GM21390 (cell line): ENCODE results near the gene SLC51A.

Experiments
- ATAC-seq: cut with Tn5 transposase; IDR thresholded peaks from one replicate; pipeline ENCODE4 v1.9.1; 2021; ENCODE audit not compliant: unreplicated experiment

SLC51A gene

GRCh38 chr3:196215493-196216020 lies 777 bp upstream of the SLC51A start:
- no peak for ATAC-seq

GRCh38 chr3:196216681-196217211 lies 412 bp downstream of the SLC51A start:
- ATAC-seq = no peak

- ATAC-seq = no peak
Observed at GRCh38 chr3:196217307-196218154, 1.2 kb downstream of the SLC51A start.

- ATAC-seq = no peak
Observed at GRCh38 chr3:196218155-196218712, 1.9 kb downstream of the SLC51A start.

- peak; percentile 72 for ATAC-seq
Observed at GRCh38 chr3:196219194-196219969, 3.0 kb downstream of the SLC51A start.

- no peak for ATAC-seq
Observed at GRCh38 chr3:196219970-196220311, 3.6 kb downstream of the SLC51A start.

- ATAC-seq = no peak
Observed at GRCh38 chr3:196220587-196220986, 4.3 kb downstream of the SLC51A start.

GRCh38 chr3:196220991-196221390 lies 4.7 kb downstream of the SLC51A start:
- ATAC-seq = no peak

GRCh38 chr3:196222876-196223595 lies 6.7 kb downstream of the SLC51A start:
- no peak for ATAC-seq

- no peak for ATAC-seq
Observed at GRCh38 chr3:196225086-196225485, 8.8 kb downstream of the SLC51A start.

GRCh38 chr3:196225763-196226364 lies 9.5 kb downstream of the SLC51A start:
- ATAC-seq = no peak

- ATAC-seq = no peak
Observed at GRCh38 chr3:196227121-196227561, 10.8 kb downstream of the SLC51A start.

- ATAC-seq = no peak
Observed at GRCh38 chr3:196227629-196228493, 11.5 kb downstream of the SLC51A start.

- no peak for ATAC-seq
Observed at GRCh38 chr3:196232154-196232881, 16.0 kb downstream of the SLC51A start.

GRCh38 chr3:196232882-196233251 lies 16.5 kb downstream of the SLC51A start:
- ATAC-seq = no peak

- no peak for ATAC-seq
Observed at GRCh38 chr3:196235452-196236122, 19.3 kb downstream of the SLC51A start.

GRCh38 chr3:196236223-196236622 lies 19.9 kb downstream of the SLC51A start:
- no peak for ATAC-seq

GRCh38 chr3:196237203-196237602 lies 20.9 kb downstream of the SLC51A start:
- no peak for ATAC-seq
